PFSK-1 (cell line): ENCODE results near the gene RAET1L.

Experiments
- FOXP2 ChIP-seq: optimal IDR thresholded peaks from 2 replicates; pipeline ENCODE3; 2011; ENCODE audit warnings: borderline replicate concordance, control low read depth, inconsistent platforms; ENCODE audit not compliant: insufficient read depth; ENCODE audit errors: extremely low read length, extremely low read depth
- POLR2AphosphoS5 ChIP-seq: IDR thresholded peaks from 2 replicates; pipeline ENCODE4 v1.6.1; 2012; ENCODE audit warnings: low read depth, mild to moderate bottlenecking, control low read depth, low read length, moderate library complexity
- SIN3A ChIP-seq: IDR thresholded peaks from 2 replicates; pipeline ENCODE4 v1.6.1; 2012; ENCODE audit warnings: mild to moderate bottlenecking, low read length, moderate library complexity, borderline replicate concordance; ENCODE audit not compliant: insufficient read depth
- TAF1 ChIP-seq: IDR thresholded peaks from 2 replicates; pipeline ENCODE4 v1.6.1; 2012; ENCODE audit warnings: low read length, control low read depth, borderline replicate concordance; ENCODE audit not compliant: insufficient read depth
- TF ChIP-seq, protein P1 (sequence below), 2 experiments: IDR thresholded peaks; 2 replicates each; pipeline versions ENCODE4 v1.6.1 to v1.8.0; 2011 to 2012; ENCODE audit warnings: low read depth in 2 of 2, low read length in 2 of 2, control low read depth in 1 of 2, inconsistent platforms in 1 of 2, mild to moderate bottlenecking in 1 of 2, moderate library complexity in 1 of 2; ENCODE audit not compliant: insufficient read depth in 1 of 2

RAET1L gene

DNA sequence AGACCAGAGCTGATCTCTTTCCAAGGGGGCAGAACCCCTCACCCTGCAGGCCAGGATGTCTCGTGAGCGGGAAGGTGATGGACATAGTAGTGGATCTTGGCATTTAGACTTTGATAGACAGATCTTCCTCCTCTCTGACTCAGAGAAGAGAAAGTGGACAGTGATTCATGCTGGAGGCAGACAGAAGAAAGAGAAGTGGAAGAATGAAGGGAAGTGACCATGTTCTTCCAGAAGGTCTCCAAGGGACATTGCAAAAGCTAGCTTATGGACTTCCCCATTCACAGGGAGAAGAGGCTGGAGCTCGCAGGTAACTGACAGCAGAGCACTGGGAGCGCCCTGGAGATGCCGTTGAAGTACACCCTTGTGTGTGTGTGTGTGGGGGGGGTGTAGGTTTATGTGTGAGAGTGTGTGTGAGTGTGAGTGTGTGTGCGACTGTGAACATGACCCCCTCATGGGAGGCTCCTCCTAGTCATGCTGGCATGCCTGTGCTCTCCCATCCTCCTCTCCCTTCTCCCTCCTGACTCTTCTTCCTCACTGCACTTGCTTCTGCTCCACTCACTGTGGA lies 8.0 kb upstream of the RAET1L start:
- TF ChIP-seq, protein P1, sequence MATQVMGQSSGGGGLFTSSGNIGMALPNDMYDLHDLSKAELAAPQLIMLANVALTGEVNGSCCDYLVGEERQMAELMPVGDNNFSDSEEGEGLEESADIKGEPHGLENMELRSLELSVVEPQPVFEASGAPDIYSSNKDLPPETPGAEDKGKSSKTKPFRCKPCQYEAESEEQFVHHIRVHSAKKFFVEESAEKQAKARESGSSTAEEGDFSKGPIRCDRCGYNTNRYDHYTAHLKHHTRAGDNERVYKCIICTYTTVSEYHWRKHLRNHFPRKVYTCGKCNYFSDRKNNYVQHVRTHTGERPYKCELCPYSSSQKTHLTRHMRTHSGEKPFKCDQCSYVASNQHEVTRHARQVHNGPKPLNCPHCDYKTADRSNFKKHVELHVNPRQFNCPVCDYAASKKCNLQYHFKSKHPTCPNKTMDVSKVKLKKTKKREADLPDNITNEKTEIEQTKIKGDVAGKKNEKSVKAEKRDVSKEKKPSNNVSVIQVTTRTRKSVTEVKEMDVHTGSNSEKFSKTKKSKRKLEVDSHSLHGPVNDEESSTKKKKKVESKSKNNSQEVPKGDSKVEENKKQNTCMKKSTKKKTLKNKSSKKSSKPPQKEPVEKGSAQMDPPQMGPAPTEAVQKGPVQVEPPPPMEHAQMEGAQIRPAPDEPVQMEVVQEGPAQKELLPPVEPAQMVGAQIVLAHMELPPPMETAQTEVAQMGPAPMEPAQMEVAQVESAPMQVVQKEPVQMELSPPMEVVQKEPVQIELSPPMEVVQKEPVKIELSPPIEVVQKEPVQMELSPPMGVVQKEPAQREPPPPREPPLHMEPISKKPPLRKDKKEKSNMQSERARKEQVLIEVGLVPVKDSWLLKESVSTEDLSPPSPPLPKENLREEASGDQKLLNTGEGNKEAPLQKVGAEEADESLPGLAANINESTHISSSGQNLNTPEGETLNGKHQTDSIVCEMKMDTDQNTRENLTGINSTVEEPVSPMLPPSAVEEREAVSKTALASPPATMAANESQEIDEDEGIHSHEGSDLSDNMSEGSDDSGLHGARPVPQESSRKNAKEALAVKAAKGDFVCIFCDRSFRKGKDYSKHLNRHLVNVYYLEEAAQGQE (IDR thresholded peaks at IDR 0.05; ENCODE audit: insufficient read depth in 1 of 2, low read depth in 2 of 2, low read length in 2 of 2) = no peak
- TF ChIP-seq SIN3A (no peak), TAF1 (no peak), FOXP2 (no peak)

DNA sequence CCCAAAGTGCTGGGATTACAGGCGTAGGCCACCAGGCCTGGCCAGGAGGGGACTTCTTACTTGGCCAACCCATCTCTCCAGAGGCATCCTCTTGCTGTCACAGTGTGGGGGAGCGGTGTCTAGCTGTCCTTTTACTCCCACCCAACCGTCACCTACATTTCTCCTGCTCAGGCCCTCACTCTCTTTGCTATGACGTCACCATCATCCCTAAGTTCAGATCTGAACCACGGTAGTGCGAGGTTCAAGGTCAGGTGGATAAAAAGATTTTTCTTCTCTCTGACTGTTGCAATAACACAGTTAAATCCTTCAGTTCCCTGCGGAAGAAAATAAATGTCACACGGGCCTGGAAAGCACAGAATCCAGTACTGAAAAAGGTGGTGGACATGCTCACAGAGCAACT lies 7.3 kb upstream of the RAET1L start:
- TF ChIP-seq POLR2AphosphoS5 = no peak
- no peak for TF ChIP-seq TAF1
- TF ChIP-seq, protein P1 (IDR thresholded peaks at IDR 0.05; ENCODE audit: insufficient read depth in 1 of 2, low read depth in 2 of 2, low read length in 2 of 2) = no peak
- no peak for TF ChIP-seq SIN3A
- no peak for TF ChIP-seq FOXP2

DNA sequence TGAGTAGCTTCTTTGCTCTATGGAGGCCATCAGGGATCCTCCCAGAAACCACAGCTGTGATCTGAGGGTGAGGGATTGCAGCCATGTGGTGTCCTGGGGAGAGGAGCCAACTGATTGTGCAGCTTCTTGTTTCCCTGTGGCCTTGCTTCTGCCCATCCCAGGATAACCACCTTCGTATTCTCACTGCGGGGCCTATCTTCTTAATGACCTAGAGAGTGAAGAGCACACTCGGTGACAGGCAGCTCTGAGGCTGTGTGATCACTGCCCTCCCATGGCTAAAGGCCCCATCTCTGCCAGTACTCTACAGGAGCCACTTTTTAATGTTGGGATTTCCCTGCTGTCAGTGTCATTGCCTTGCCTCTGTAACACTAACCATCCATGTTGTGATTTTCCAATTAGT lies 5.3 kb upstream of the RAET1L start:
- TF ChIP-seq, protein P1 (IDR thresholded peaks at IDR 0.05; ENCODE audit: insufficient read depth in 1 of 2, low read depth in 2 of 2, low read length in 2 of 2) = no peak
- TF ChIP-seq TAF1 = no peak
- TF ChIP-seq SIN3A = no peak
- no peak for TF ChIP-seq POLR2AphosphoS5
- no peak for TF ChIP-seq FOXP2

DNA sequence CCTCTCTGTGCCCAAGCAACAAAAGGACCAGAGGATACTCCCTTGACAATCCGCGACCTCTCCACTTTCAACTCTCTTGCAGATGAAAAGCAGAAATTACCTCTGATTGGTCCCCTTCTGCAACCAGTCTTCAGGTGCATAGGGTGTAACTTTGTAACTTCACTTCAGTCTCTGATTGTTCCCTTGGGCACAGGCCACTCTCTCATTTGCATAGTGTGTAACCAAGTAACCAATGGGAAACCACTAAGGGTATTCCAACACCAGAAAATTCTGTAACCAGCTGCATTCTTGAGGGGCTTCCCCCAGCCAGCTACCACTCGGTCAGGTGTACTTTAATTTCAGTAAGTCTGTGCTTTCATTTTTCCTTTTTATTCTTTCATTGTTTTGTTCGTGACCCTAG lies 4.4 kb upstream of the RAET1L start:
- TF ChIP-seq, protein P1 (IDR thresholded peaks at IDR 0.05; ENCODE audit: insufficient read depth in 1 of 2, low read depth in 2 of 2, low read length in 2 of 2) = no peak
- TF ChIP-seq SIN3A = no peak
- no peak for TF ChIP-seq FOXP2
- TF ChIP-seq POLR2AphosphoS5 = no peak
- TF ChIP-seq TAF1 = no peak

DNA sequence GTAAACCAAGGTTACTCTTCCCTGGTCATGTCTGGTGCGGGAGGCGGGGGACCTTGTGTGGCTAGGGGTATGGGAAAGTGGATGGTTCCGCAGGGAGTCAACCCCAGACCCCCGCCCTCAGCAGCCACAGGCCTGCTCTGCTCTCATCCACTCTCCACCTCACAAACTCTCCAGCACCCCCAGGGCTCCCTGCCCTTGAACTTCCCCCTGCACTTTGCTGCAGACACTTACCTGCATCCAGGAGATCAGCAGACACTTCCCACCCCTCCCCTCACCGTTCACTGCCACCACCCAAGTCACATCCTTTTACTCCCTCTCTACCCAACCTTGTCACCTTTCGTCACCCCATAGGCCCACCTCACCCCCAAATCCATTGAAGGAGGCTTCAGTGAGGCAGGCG lies 3.9 kb upstream of the RAET1L start:
- TF ChIP-seq FOXP2 = no peak
- TF ChIP-seq, protein P1 (IDR thresholded peaks at IDR 0.05; ENCODE audit: insufficient read depth in 1 of 2, low read depth in 2 of 2, low read length in 2 of 2) = no peak
- TF ChIP-seq TAF1 = no peak
- TF ChIP-seq SIN3A = no peak
- no peak for TF ChIP-seq POLR2AphosphoS5
